Smooth muscle cell (in vitro differentiated cells): ENCODE measurements around the gene VWA3A. TPM values are rescaled to one million over a fixed set of nuclear protein-coding genes. Genes with fewer than 3 reads are reported as not detected.
"Not testable (repeated sequence)": the region's sequence is repeated elsewhere in the genome, so short reads cannot be mapped to it uniquely, and the experiment has no call there.

Experiments
- DNase-seq: peaks from one replicate; lab custom pipeline; 2025; ENCODE audit not compliant: unreplicated experiment; lab: John Stamatoyannopoulos, UW
- H2AFZ ChIP-seq: fragments of 200-600 bp; sonication (generic); 2 replicates; pipeline ENCODE4 v1.6.0; 2016; ENCODE audit warnings: antibody characterized with exemption, low read depth, mild to moderate bottlenecking
- H3F3A ChIP-seq: fragments of 200-600 bp; sonication (generic); 2 replicates; pipeline ENCODE4 v1.6.0; 2017; ENCODE audit warnings: antibody characterized with exemption, low read depth
- H3K27ac ChIP-seq: fragments of 200-600 bp; sonication (generic); 2 replicates; pipeline ENCODE4 v1.5.1; 2016; ENCODE audit warnings: low read depth, mild to moderate bottlenecking
- H3K27me3 ChIP-seq: fragments of 200-600 bp; sonication (generic); 2 replicates; pipeline ENCODE4 v1.6.1; 2016; ENCODE audit warnings: low read depth, mild to moderate bottlenecking
- H3K36me3 ChIP-seq: fragments of 200-600 bp; sonication (generic); 2 replicates; pipeline ENCODE4 v1.5.1; 2016; ENCODE audit warnings: low read depth
- H3K4me1 ChIP-seq: fragments of 200-600 bp; sonication (generic); 2 replicates; pipeline ENCODE4 v1.5.1; 2016; ENCODE audit warnings: low read depth
- H3K4me2 ChIP-seq: fragments of 200-600 bp; sonication (generic); 2 replicates; pipeline ENCODE4 v1.6.0; 2016; ENCODE audit warnings: mild to moderate bottlenecking
- H3K4me3 ChIP-seq: fragments of 200-600 bp; sonication (generic); 2 replicates; pipeline ENCODE4 v1.5.1; 2016; ENCODE audit warnings: mild to moderate bottlenecking
- H3K79me2 ChIP-seq: fragments of 200-600 bp; sonication (generic); 2 replicates; pipeline ENCODE4 v1.6.0; 2016; ENCODE audit warnings: low read depth, mild to moderate bottlenecking
- H3K9ac ChIP-seq: fragments of 200-600 bp; sonication (generic); 2 replicates; pipeline ENCODE4 v1.6.0; 2016; ENCODE audit warnings: low read depth
- H3K9me3 ChIP-seq: fragments of 200-600 bp; sonication (generic); replicated peaks from 2 replicates; pipeline ENCODE4 v1.5.1; 2016; ENCODE audit warnings: low read depth
- H4K20me1 ChIP-seq: fragments of 200-600 bp; sonication (generic); 2 replicates; pipeline ENCODE4 v1.6.0; 2016; ENCODE audit warnings: low read depth
- WGBS: methylation state at CpG from one replicate; pipeline ENCODE4 v1.1.7; 2016; ENCODE audit warnings: low lambda C conversion rate; 5-methylcytosine and 5-hydroxymethylcytosine counted together
- polyA plus RNA-seq: library from polyadenylated mRNA; unstranded; fragments of >200 nt; fragmentation: Nextera tagmentation; extraction: Ambion mirVana; gene quantifications from 2 replicates; pipeline ENCODE4 v1.2.1, GENCODE V29; 2016
- total RNA-seq: library from RNA; depleted of rRNA; stranded (reverse); fragments of >200 nt; gene quantifications from 2 replicates; pipeline ENCODE4 v1.2.3, GENCODE V29; 2014
- TF ChIP-seq, protein P1 (sequence below): fragments of 200-600 bp; sonication (generic); IDR thresholded peaks from 2 replicates; pipeline ENCODE4 v1.5.1; 2017; ENCODE audit warnings: borderline replicate concordance, mild to moderate bottlenecking, antibody characterized with exemption; ENCODE audit not compliant: insufficient read depth, poor library complexity, severe bottlenecking

VWA3A gene
- total and polyA plus RNA-seq, 2 experiments from 2014 or later: not detected

- H3K27me3 ChIP-seq: peaks cover 42% of the 10 kb centered on the region
- TF ChIP-seq, protein P1, sequence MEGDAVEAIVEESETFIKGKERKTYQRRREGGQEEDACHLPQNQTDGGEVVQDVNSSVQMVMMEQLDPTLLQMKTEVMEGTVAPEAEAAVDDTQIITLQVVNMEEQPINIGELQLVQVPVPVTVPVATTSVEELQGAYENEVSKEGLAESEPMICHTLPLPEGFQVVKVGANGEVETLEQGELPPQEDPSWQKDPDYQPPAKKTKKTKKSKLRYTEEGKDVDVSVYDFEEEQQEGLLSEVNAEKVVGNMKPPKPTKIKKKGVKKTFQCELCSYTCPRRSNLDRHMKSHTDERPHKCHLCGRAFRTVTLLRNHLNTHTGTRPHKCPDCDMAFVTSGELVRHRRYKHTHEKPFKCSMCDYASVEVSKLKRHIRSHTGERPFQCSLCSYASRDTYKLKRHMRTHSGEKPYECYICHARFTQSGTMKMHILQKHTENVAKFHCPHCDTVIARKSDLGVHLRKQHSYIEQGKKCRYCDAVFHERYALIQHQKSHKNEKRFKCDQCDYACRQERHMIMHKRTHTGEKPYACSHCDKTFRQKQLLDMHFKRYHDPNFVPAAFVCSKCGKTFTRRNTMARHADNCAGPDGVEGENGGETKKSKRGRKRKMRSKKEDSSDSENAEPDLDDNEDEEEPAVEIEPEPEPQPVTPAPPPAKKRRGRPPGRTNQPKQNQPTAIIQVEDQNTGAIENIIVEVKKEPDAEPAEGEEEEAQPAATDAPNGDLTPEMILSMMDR: no peak
- H2AFZ ChIP-seq: no peak overlapping the region
- H3K27ac ChIP-seq: no peak overlapping the region
- no peaks in the 10 kb centered on the region for H3K79me2 ChIP-seq
- no peaks in the 10 kb centered on the region for H3K4me1 ChIP-seq
- no peaks in the 10 kb centered on the region for H3K36me3 ChIP-seq
- no peaks in the 10 kb centered on the region for H3K9me3 ChIP-seq
- no peak overlapping the region for H3K4me3 ChIP-seq
- no peaks in the 10 kb centered on the region for H3F3A ChIP-seq
- no peak overlapping the region for H3K9ac ChIP-seq
- no peak overlapping the region for H3K4me2 ChIP-seq
- WGBS: 88% methylated on average over 5 of the region's 5 CpGs
- DNase-seq: no peak
- H4K20me1 ChIP-seq: no peaks in the 10 kb centered on the region
Measured at GRCh38 chr16:22164482-22164881, 72.1 kb downstream of the VWA3A start.

DNA sequence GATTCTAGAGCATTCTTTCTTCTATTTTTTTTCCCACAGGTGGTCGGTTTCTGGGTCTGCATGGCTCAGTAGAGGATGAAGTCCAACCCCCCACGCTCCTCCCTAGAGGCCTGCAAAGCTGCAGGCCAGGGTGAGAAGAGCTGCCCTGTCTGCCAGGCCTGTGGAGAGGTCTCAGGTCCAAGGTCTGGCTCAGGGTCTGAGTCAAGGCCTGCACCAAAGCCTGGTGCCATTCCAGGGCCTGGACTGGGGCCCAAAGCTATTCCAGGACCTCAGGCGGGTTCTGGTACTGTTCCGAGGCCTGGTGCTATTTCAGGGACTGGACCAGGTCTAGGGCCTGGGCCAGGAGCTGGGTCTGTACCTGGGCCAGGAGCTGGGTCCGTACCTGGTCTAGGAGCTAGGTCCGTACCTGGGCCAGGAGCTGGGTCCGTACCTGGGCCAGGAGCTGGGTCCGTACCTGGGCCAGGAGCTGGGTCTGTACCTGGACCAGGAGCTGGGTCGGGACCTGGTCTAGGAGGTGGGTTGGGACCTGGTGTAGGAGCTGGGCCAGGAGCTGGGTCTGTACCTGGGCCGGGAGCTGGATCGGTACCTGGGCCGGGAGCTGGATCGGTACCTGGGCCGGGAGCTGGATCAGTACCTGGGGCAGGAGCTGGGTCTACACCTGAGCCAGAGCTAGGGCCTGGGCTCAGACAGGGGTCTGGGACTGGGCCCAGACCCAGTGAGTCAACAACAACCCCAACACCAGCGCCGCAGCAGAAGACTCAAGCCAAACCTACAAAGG, 73.4 kb downstream of the VWA3A start:
- Histone ChIP-seq H2AFZ (no peak overlapping the region), H3K27ac (no peak overlapping the region), H3K9ac (no peak overlapping the region), H3K4me3 (no peak overlapping the region), H3K79me2 (no peaks in the 10 kb centered on the region), H3K4me2 (no peak overlapping the region), H3K4me1 (no peaks in the 10 kb centered on the region), H3K36me3 (no peaks in the 10 kb centered on the region), H3F3A (no peaks in the 10 kb centered on the region), H3K9me3 (no peaks in the 10 kb centered on the region), H4K20me1 (no peaks in the 10 kb centered on the region), H3K27me3 (peaks cover 31% of the 10 kb centered on the region)
- no peak for DNase-seq
- 95% methylated on average over 16 of the region's 16 CpGs for WGBS
- TF ChIP-seq, protein P1: no peak

DNA sequence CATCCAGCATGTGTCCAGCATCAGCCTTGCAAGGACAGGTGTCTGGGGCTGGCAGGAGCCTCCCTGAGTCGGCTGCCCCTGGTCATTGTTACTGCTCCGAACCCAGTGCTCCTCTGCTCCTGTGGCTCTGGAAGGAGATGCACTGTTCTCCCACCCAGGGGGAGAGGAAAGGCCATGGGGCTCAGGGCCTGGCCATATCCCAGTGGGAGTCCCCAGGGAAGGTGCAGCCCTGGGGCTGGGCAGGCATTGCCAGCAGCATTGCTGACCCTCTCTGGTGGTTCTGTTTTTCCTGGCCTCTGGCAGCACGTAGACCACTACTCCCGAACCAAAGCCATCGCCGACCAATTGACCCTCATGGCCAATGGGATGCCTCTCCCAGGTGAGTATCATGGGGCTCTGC, 79.6 kb downstream of the VWA3A start:
- no peak overlapping the region for H2AFZ ChIP-seq
- H3K4me1 ChIP-seq: no peaks in the 10 kb centered on the region
- H3K9ac ChIP-seq: no peak overlapping the region
- H4K20me1 ChIP-seq: no peaks in the 10 kb centered on the region
- no peak overlapping the region for H3K27ac ChIP-seq
- TF ChIP-seq, protein P1: no peak
- no peaks in the 10 kb centered on the region for H3K36me3 ChIP-seq
- H3F3A ChIP-seq: no peaks in the 10 kb centered on the region
- no peaks in the 10 kb centered on the region for H3K79me2 ChIP-seq
- no peak overlapping the region for H3K4me2 ChIP-seq
- no peak for DNase-seq
- 95% methylated on average over 6 of the region's 6 CpGs for WGBS
- no peaks in the 10 kb centered on the region for H3K27me3 ChIP-seq
- no peak overlapping the region for H3K4me3 ChIP-seq
- H3K9me3 ChIP-seq: no peaks in the 10 kb centered on the region

- DNase-seq, H3K4me1 ChIP-seq, H3K9me3 ChIP-seq, H3K4me3 ChIP-seq, H3K4me2 ChIP-seq, H3K36me3 ChIP-seq, H3K27me3 ChIP-seq, H3F3A ChIP-seq, H3K79me2 ChIP-seq, H2AFZ ChIP-seq, H3K9ac ChIP-seq, H3K27ac ChIP-seq, H4K20me1 ChIP-seq: not testable (repeated sequence)
- WGBS: 85% methylated on average over 1 of the region's 1 CpG
Measured at GRCh38 chr16:22172642-22173041, 80.3 kb downstream of the VWA3A start.
